ENCODE data around the gene P3H3.

DNA sequence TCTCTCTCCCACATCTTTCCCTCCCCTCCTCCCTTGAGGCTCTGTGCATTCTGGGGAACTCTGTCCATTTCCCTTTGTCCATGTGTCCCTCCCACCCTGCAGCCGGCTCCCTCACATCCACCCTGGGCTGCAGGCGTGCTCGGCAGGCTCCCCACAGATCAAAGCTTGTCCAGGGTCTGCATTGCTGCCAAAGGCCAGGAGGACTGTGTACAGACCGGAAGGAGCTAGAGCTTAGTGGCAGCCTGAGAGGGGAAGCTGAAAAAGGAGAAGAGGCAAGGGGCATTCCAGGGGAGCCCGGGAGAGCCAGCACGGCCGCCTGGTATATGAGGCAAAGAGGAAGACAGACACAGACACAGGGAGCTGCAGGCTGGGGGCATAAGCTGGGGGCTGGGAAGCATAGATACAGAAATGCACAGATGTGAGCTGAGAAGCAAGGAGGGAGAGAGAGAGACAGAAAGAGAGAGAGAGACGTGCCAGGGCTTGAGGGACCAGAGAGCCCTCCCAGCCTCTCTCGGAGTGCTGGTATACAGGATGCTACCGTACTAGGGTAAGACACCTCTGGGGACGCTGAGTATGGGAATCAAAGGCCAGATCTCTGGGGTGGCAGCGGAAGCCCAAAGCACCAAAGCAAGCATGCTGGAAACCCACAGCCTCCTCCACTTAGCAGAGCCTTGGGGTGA, 35.5 kb upstream of the P3H3 start:
- TF ChIP-seq ARID2 (IDR thresholded peaks at IDR 0.05) (no peak), NBN (IDR thresholded peaks at IDR 0.05; ENCODE audit: low read depth) (no peak), ZNF197 (CRISPR knock-in tag; IDR thresholded peaks at IDR 0.05; ENCODE audit: low read depth) (no peak), POLR2AphosphoS5 (IDR thresholded peaks at IDR 0.05; ENCODE audit: control insufficient read depth, insufficient read depth, low read depth, low read length) (no peak)
- TF ChIP-seq, protein P1, sequence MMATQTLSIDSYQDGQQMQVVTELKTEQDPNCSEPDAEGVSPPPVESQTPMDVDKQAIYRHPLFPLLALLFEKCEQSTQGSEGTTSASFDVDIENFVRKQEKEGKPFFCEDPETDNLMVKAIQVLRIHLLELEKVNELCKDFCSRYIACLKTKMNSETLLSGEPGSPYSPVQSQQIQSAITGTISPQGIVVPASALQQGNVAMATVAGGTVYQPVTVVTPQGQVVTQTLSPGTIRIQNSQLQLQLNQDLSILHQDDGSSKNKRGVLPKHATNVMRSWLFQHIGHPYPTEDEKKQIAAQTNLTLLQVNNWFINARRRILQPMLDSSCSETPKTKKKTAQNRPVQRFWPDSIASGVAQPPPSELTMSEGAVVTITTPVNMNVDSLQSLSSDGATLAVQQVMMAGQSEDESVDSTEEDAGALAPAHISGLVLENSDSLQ (IDR thresholded peaks at IDR 0.05): no peak

All from K562 (cell line).